ENCODE measurements around the gene B4GALT6. TPM values are rescaled to one million over a fixed set of nuclear protein-coding genes. Genes with fewer than 3 reads are reported as not detected.
A peak's percentile ranks its signal among the peaks of the same experiment; 100 is the strongest.

B4GALT6 gene
- total RNA-seq, 2 donors from 2014 or later, result 2.8 to 5.0 TPM

DNA sequence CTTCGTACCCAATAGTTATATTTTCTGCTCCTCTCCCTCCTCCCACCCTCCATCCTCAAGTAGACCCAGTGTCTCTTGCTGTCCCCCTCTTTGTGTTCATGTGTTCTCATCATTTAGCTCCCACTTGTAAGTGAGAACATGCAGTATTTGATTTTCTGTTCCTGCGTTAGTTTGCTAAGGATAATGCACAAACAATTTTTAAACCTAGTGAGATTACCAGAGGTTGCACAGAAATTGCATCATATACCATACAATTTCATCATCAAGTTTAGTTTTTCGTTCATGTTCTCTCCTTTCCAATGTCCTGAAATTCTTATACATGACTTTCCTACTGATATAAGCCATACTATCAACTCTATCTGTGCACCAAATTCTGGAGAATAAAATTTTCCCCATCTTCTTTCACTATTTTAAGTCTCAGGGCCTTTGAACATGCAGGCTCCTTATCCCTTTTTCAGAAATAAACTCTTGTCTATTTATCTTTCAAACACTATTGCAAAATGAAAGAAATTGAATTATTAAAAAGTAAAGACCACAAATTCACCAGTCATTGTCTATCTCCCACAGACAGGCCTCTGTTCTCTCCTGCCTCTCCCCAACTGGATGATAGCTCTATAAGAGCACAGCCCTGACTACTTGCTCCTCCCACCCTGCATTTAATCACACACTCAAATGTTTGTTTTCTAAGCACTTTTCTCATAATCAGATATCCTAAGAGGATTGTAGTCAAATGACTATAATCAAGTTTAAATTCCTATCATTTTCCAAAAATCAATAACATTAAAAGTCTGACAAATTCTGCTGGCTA is 27.2 kb upstream of the B4GALT6 start:
- H3K4me3 Mint-ChIP-seq, result no peak overlapping the region
- no peak for ATAC-seq (replicated peaks in 1 of 2)

DNA sequence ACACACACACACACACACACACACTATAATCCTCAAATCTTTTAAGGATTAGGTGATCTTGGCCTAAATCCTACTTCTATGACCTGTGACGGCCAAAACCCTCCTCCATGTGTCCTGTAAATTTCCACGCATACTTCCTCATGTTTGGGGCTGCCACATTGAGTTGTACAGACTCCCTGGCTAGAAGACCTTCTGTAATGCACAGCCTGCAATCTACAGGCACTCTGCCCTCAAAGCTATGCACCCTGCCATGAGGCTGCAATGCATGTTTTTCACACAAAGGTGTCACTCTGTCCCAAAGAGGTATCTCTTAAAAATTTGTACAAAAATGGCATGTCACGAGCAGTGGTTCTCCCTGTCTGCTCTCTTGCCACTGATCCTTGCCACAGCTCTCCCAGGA is 26.4 kb upstream of the B4GALT6 start:
- Mint-ChIP-seq H3K4me1 (ENCODE audit: low read depth) (peaks cover 8% of the 10 kb centered on the region), H3K27ac (no peak overlapping the region), H3K9me3 (no peaks in the 10 kb centered on the region), H3K4me3 (no peak overlapping the region), H3K36me3 (ENCODE audit: insufficient read depth in 2 of 2) (no peaks in the 10 kb centered on the region), H3K27me3 (ENCODE audit: low read depth) (no peaks in the 10 kb centered on the region)
- DNase-seq, result peak in 1 of 2 donors; percentile 3
- peak in 1 of 2 donors; percentile 47 for ATAC-seq (replicated peaks in 1 of 2)

More for the DNA sequence above, 27.2 kb upstream of the B4GALT6 start:
- Mint-ChIP-seq H3K27me3 (ENCODE audit: low read depth) (no peaks in the 10 kb centered on the region), H3K4me1 (ENCODE audit: low read depth) (peaks cover 8% of the 10 kb centered on the region), H3K27ac (no peak overlapping the region), H3K36me3 (ENCODE audit: insufficient read depth in 2 of 2) (no peaks in the 10 kb centered on the region), H3K9me3 (no peaks in the 10 kb centered on the region)
- DNase-seq, result no peak

DNA sequence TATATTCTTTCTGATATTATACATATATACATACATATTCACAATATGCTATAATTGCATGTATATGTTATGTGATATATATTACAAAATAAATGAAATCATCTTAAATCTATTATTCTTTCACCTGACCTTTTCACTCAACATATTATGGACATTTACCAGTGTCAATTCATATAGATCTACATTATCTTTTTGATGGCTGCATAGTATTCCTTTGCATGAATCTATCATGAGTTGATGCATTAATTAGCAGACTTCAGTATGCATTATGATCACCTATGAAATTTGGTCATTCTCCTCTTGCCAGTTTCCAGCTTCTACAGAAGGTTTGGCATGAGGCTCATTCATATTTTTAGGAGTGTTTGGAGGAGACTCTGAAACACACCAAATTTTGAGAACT is 23.4 kb upstream of the B4GALT6 start:
- Mint-ChIP-seq H3K4me3 (no peak overlapping the region), H3K9me3 (no peaks in the 10 kb centered on the region), H3K27ac (no peak overlapping the region), H3K36me3 (ENCODE audit: insufficient read depth in 2 of 2) (no peaks in the 10 kb centered on the region), H3K27me3 (ENCODE audit: low read depth) (no peaks in the 10 kb centered on the region), H3K4me1 (ENCODE audit: low read depth) (peaks cover 10% of the 10 kb centered on the region)
- ATAC-seq (replicated peaks in 1 of 2) (no peak), DNase-seq (no peak)

DNA sequence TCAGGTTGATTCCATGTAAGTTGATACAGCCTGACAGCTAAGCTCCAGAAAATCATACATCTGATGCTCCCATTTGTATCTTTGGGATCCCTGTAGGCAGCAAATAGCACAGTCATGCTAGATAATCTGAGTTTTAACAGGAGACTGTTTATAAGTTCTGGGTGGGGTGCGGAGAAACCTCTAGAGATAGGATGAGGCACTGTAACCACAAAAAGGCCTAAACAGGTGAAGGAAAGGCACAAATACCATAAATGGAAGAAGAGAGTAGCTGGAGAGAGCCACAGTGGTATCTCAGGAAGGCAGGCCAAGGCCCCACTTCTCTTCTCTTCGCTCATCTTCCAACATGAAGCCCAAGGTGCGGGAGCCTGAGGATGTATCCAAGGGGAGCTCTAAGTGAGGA is 18.1 kb upstream of the B4GALT6 start:
- Mint-ChIP-seq H3K36me3 (ENCODE audit: insufficient read depth in 2 of 2) (no peaks in the 10 kb centered on the region), H3K4me1 (ENCODE audit: low read depth) (peaks cover 8% of the 10 kb centered on the region), H3K9me3 (no peaks in the 10 kb centered on the region), H3K27ac (no peak overlapping the region), H3K27me3 (ENCODE audit: low read depth) (no peaks in the 10 kb centered on the region), H3K4me3 (no peak overlapping the region)
- DNase-seq, result no peak
- no peak for ATAC-seq (replicated peaks in 1 of 2)

DNA sequence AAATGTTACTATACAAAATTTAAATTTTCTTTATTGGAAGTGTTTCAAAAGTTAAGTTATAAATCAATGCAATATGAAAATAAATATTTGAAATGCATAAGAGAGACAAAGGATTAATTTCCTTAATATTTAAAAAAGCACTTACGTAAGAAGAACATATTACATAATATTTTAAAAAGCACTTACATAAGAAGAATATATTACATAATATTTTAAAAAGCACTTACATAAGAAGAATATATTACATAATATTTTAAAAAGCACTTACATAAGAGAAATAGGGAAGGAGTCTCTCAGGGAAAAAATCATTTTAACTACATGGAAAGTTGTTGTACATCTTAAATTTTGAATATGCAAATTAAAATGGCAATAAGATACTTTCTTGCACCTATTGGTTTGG is 17.4 kb upstream of the B4GALT6 start:
- no peaks in the 10 kb centered on the region for H3K36me3 Mint-ChIP-seq (ENCODE audit: insufficient read depth in 2 of 2)
- H3K9me3 Mint-ChIP-seq, result no peaks in the 10 kb centered on the region
- H3K27me3 Mint-ChIP-seq (ENCODE audit: low read depth), result no peaks in the 10 kb centered on the region
- no peak overlapping the region for H3K4me3 Mint-ChIP-seq
- peaks cover 8% of the 10 kb centered on the region for H3K4me1 Mint-ChIP-seq (ENCODE audit: low read depth)
- H3K27ac Mint-ChIP-seq, result no peak overlapping the region
- ATAC-seq (replicated peaks in 1 of 2) (no peak), DNase-seq (no peak)

DNA sequence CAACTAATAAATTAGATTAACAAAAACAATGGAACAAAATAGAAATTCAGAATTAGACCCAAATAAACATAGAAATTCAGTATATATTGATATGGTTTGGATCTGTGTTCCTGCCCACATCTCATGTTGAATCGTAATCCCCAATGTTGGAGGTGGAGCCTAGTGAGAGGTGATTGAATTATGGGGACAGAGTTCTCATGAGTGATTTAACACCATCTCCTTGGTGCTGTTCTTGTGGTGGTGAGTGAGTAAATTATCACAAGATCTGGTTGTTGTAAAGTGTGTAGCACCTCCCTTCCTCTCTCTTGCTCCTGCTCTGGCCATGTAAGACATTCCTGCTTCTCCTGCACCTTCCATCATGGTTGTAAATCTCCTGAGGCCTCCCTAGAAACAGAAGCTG is 16.6 kb upstream of the B4GALT6 start:
- Mint-ChIP-seq H3K27me3 (ENCODE audit: low read depth) (no peaks in the 10 kb centered on the region), H3K4me1 (ENCODE audit: low read depth) (peaks cover 8% of the 10 kb centered on the region), H3K4me3 (no peak overlapping the region), H3K9me3 (no peaks in the 10 kb centered on the region), H3K36me3 (ENCODE audit: insufficient read depth in 2 of 2) (no peaks in the 10 kb centered on the region), H3K27ac (no peak overlapping the region)
- ATAC-seq (replicated peaks in 1 of 2), result no peak
- no peak for DNase-seq

DNA sequence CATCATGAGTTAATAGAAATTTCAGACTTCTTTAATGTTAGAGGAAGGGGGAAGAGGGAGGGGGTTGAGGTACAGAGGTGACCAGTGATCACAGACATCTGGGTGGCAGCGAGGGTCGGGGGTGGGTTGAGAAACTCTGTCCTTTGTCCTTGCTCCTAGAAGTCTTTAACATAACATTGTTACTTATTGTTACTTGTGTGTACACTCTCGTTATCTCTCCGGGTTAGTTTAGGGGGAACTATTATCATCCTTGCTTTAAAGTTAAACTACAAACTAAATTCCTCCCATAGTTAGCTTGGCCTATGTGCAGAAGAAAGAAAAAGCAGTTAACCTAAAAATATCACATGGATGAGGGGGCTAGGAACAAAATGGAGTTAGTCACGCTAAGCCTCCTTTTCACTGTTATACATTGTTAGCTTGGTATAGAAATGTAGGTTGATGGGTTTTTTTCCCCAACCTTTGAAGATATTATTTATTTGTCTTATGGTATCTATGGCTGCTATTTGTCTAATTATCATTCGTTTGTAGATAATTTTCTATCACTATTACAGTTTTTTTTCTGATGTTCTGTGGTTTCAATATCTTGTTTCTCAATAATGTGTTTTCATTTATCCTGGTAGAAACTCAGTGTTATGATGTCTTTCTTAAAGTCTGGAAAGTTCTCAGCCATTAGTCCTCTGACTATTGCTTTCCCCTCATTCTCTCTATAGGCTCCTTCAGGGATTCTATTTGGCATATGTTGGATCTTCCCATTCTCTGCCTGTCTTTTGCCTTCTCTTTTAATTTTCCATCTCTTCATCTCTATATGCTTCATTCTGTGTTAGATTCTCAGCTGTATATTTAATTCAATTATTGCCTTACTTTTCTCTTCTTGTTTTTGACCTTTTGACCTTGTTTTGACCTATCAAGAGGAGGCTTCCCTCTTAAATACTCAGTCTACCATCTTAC is 13.2 kb upstream of the B4GALT6 start:
- ATAC-seq (replicated peaks in 1 of 2) (no peak), DNase-seq (no peak)
- Mint-ChIP-seq H3K4me1 (ENCODE audit: low read depth) (peaks cover 4% of the 10 kb centered on the region), H3K27ac (no peak overlapping the region), H3K27me3 (ENCODE audit: low read depth) (no peaks in the 10 kb centered on the region), H3K9me3 (no peaks in the 10 kb centered on the region), H3K36me3 (ENCODE audit: insufficient read depth in 2 of 2) (no peaks in the 10 kb centered on the region), H3K4me3 (no peak overlapping the region)

DNA sequence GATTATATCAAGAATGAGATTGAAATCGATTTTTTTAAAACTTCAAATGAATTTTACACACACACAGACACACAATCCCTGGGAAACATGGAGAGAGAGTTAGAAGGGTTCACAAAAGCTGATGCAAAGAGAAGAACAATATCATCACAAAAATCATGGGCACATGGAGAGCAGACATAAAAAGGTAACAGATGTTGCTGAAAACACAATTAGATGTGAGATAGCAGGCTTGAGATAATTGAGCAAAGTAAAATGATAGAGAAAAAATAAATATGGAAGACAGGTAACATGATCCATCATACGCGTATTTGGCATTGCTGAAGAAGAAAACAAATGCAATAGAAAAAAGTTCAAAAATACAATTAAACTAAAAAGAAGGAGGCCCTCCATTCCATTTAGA is 11.6 kb upstream of the B4GALT6 start:
- DNase-seq (no peak), ATAC-seq (replicated peaks in 1 of 2) (no peak)
- no peaks in the 10 kb centered on the region for H3K9me3 Mint-ChIP-seq
- H3K4me1 Mint-ChIP-seq (ENCODE audit: low read depth), result no peaks in the 10 kb centered on the region
- H3K27ac Mint-ChIP-seq, result no peak overlapping the region
- no peaks in the 10 kb centered on the region for H3K36me3 Mint-ChIP-seq (ENCODE audit: insufficient read depth in 2 of 2)
- H3K27me3 Mint-ChIP-seq (ENCODE audit: low read depth), result no peaks in the 10 kb centered on the region
- no peak overlapping the region for H3K4me3 Mint-ChIP-seq

DNA sequence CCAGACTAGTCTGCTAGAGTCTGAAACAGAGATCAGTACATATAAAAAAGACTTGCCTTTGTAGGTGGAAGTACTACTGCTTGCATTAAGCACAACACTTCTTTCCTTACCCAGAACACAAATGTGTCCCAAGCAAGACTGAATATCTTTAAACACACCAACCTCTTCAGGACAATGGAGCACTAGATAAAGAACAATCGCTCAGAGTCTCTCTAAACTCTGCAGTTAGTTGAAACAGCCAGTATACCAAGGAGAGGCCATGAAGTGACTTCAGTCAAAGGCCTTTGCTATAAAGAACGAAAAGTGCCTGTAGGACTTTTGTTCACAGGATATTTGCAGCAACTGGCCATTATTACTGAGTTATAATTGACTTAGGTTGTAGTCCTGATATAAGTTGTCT is 9.9 kb upstream of the B4GALT6 start:
- DNase-seq, result no peak
- no peak for ATAC-seq (replicated peaks in 1 of 2)
- Mint-ChIP-seq H3K9me3 (no peaks in the 10 kb centered on the region), H3K27me3 (ENCODE audit: low read depth) (peaks cover 4% of the 10 kb centered on the region), H3K4me3 (no peak overlapping the region), H3K4me1 (ENCODE audit: low read depth) (no peaks in the 10 kb centered on the region), H3K27ac (no peak overlapping the region), H3K36me3 (ENCODE audit: insufficient read depth in 2 of 2) (no peaks in the 10 kb centered on the region)

DNA sequence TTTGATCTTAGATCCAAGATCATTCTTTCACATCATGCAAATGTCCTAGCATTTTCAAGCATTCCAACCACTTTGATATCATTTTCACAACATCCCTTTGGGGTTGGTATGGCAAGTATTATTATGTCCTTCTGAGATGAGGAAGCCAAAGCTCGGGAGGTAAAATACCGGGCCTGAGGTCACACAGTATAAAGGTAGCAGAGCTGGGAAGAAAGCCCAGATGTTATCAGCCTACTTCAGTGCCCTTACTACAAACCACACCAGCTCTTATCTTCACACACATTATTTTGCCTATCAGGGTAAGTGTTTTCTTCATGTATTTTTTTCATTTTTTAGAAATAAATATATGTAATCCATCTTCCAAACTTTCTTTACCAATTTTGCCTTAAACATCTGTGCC is 4.2 kb upstream of the B4GALT6 start:
- Mint-ChIP-seq H3K36me3 (ENCODE audit: insufficient read depth in 2 of 2) (peaks cover 0 to 2% of the 10 kb centered on the region in 2 donors), H3K4me1 (ENCODE audit: low read depth) (peaks cover 16% of the 10 kb centered on the region), H3K9me3 (no peaks in the 10 kb centered on the region)

DNA sequence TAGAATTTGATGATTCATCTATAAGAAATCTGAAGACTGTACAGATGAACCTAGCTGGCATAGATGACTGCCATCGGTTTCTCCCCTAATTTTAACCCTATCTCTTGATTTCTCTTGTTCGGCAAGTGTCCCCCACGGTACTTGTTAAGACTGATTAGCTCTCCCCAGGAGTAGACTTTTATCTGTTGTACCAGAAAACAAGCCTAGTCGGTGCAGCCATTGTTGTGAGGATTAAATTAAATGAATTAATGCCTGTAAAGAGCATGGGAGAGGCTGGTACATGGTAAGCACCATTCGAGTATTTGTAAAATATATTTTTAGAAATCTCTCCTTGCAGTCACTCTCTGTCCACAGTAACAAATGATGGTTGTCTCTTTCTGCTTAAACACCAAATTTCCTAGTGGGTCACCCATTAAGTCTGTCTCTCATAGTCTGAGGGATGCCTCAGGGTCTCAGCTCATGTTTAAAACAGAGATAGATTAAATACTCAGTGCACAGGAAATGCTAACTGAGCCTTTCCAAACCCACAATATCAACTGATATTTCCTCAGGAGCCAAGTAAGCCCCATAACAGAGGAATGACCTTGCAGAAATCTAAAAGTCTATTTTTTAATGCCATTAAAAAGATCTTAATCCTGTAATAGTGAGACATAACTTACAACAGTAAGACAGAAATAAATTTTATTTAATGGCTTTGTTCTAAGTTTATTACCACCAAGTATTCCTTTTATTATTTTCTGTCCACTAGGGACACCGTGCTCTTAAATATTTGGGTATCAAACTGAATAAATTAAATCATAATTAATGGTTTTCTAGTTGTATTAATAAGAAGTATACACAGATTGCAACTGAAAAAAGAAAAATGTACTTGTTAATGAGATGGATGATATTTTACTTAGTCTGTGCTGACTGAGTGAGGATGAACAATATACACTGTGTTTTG is 2.9 kb upstream of the B4GALT6 start:
- Mint-ChIP-seq H3K27ac (no peak overlapping the region), H3K27me3 (ENCODE audit: low read depth) (peaks cover 23% of the 10 kb centered on the region), H3K4me3 (no peak overlapping the region), H3K9me3 (no peaks in the 10 kb centered on the region), H3K4me1 (ENCODE audit: low read depth) (peaks cover 28% of the 10 kb centered on the region), H3K36me3 (ENCODE audit: insufficient read depth in 2 of 2) (peaks cover 0 to 2% of the 10 kb centered on the region in 2 donors)
- ATAC-seq (replicated peaks in 1 of 2) (no peak), DNase-seq (no peak)

More for the DNA sequence above, 4.2 kb upstream of the B4GALT6 start:
- no peak for ATAC-seq (replicated peaks in 1 of 2)
- H3K27me3 Mint-ChIP-seq (ENCODE audit: low read depth), result peaks cover 15% of the 10 kb centered on the region
- no peak for DNase-seq
- no peak overlapping the region for H3K27ac Mint-ChIP-seq
- H3K4me3 Mint-ChIP-seq, result no peak overlapping the region

DNA sequence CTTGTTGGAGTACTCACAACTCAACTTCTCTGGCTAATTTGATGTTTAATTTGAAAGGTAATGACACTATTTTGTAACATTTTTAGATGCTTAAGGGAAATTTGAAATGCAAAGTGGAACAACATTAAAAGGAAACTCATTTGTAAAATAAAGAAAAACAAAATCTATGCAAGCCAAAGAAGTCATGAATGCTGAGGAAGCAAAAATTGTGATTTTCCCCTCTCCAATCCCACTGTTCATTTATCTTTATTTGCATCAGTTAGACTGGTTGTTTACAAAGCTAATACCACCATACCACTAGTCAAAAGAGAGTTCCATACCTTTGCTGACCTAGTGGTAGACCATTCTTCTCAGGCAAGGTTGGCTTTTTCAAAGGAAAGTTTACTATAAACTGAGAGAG is 2.2 kb upstream of the B4GALT6 start:
- Mint-ChIP-seq H3K9me3 (no peaks in the 10 kb centered on the region), H3K4me3 (no peak overlapping the region), H3K36me3 (ENCODE audit: insufficient read depth in 2 of 2) (peaks cover 0 to 2% of the 10 kb centered on the region in 2 donors), H3K27me3 (ENCODE audit: low read depth) (peaks cover 25% of the 10 kb centered on the region), H3K27ac (no peak overlapping the region), H3K4me1 (ENCODE audit: low read depth) (peaks cover 30% of the 10 kb centered on the region)
- DNase-seq (no peak), ATAC-seq (replicated peaks in 1 of 2) (no peak)
